Smooth muscle cell (in vitro differentiated cells): ENCODE data around the gene TMEM131L. TPM values are rescaled to one million over a fixed set of nuclear protein-coding genes. Genes with fewer than 3 reads are reported as not detected.
"Not testable (repeated sequence)": the region's sequence is repeated elsewhere in the genome, so short reads cannot be mapped to it uniquely, and the experiment has no call there.

ENCODE experiments used
- DNase-seq: peaks from one replicate; lab custom pipeline; 2025; ENCODE audit not compliant: unreplicated experiment; lab: John Stamatoyannopoulos, UW
- H2AFZ ChIP-seq: fragments of 200-600 bp; sonication (generic); 2 replicates; pipeline ENCODE4 v1.6.0; 2016; ENCODE audit warnings: antibody characterized with exemption, low read depth, mild to moderate bottlenecking
- H3F3A ChIP-seq: fragments of 200-600 bp; sonication (generic); 2 replicates; pipeline ENCODE4 v1.6.0; 2017; ENCODE audit warnings: antibody characterized with exemption, low read depth
- H3K27ac ChIP-seq: fragments of 200-600 bp; sonication (generic); 2 replicates; pipeline ENCODE4 v1.5.1; 2016; ENCODE audit warnings: low read depth, mild to moderate bottlenecking
- H3K27me3 ChIP-seq: fragments of 200-600 bp; sonication (generic); 2 replicates; pipeline ENCODE4 v1.6.1; 2016; ENCODE audit warnings: low read depth, mild to moderate bottlenecking
- H3K36me3 ChIP-seq: fragments of 200-600 bp; sonication (generic); 2 replicates; pipeline ENCODE4 v1.5.1; 2016; ENCODE audit warnings: low read depth
- H3K4me1 ChIP-seq: fragments of 200-600 bp; sonication (generic); 2 replicates; pipeline ENCODE4 v1.5.1; 2016; ENCODE audit warnings: low read depth
- H3K4me2 ChIP-seq: fragments of 200-600 bp; sonication (generic); 2 replicates; pipeline ENCODE4 v1.6.0; 2016; ENCODE audit warnings: mild to moderate bottlenecking
- H3K4me3 ChIP-seq: fragments of 200-600 bp; sonication (generic); 2 replicates; pipeline ENCODE4 v1.5.1; 2016; ENCODE audit warnings: mild to moderate bottlenecking
- H3K79me2 ChIP-seq: fragments of 200-600 bp; sonication (generic); 2 replicates; pipeline ENCODE4 v1.6.0; 2016; ENCODE audit warnings: low read depth, mild to moderate bottlenecking
- H3K9ac ChIP-seq: fragments of 200-600 bp; sonication (generic); 2 replicates; pipeline ENCODE4 v1.6.0; 2016; ENCODE audit warnings: low read depth
- H3K9me3 ChIP-seq: fragments of 200-600 bp; sonication (generic); replicated peaks from 2 replicates; pipeline ENCODE4 v1.5.1; 2016; ENCODE audit warnings: low read depth
- H4K20me1 ChIP-seq: fragments of 200-600 bp; sonication (generic); 2 replicates; pipeline ENCODE4 v1.6.0; 2016; ENCODE audit warnings: low read depth
- CTCF ChIP-seq: fragments of 200-600 bp; sonication (generic); IDR thresholded peaks from 2 replicates; pipeline ENCODE4 v1.5.1; 2017; ENCODE audit warnings: borderline replicate concordance, mild to moderate bottlenecking, antibody characterized with exemption; ENCODE audit not compliant: insufficient read depth, poor library complexity, severe bottlenecking
- WGBS: methylation state at CpG from one replicate; pipeline ENCODE4 v1.1.7; 2016; ENCODE audit warnings: low lambda C conversion rate; 5-methylcytosine and 5-hydroxymethylcytosine counted together
- polyA plus RNA-seq: library from polyadenylated mRNA; unstranded; fragments of >200 nt; fragmentation: Nextera tagmentation; extraction: Ambion mirVana; gene quantifications from 2 replicates; pipeline ENCODE4 v1.2.1, GENCODE V29; 2016
- total RNA-seq: library from RNA; depleted of rRNA; stranded (reverse); fragments of >200 nt; gene quantifications from 2 replicates; pipeline ENCODE4 v1.2.3, GENCODE V29; 2014

The TMEM131L gene
- total RNA-seq, result 6.7 and 12.9 TPM in 2 replicates
- 2.6 and 4.3 TPM in 2 replicates for polyA plus RNA-seq

GRCh38 chr4:153466081-153466948 lies at the start of gene TMEM131L:
Gene TMEM131L (plus strand): TSS chr4:153466360. CDS start chr4:153466398, 38 bp downstream.
- Histone ChIP-seq H3K27me3 (no peaks in the 10 kb centered on the region), H3K36me3 (no peaks in the 10 kb centered on the region), H3K9me3 (no peaks in the 10 kb centered on the region), H3K27ac (no peak within 1 kb of the TSS), H3K4me2 (peak within 1 kb of the TSS; percentile 99), H2AFZ (peak within 1 kb of the TSS; percentile 97), H3K79me2 (peaks cover 15% of the 10 kb centered on the region), H3K9ac (peak within 1 kb of the TSS; percentile 60), H3K4me1 (peaks cover 9% of the 10 kb centered on the region), H3K4me3 (peak within 1 kb of the TSS; percentile 94), H3F3A (peaks cover 12% of the 10 kb centered on the region), H4K20me1 (peaks cover 14% of the 10 kb centered on the region)
- WGBS, result under 1% methylated on average over 76 of the region's 103 CpGs
- DNase-seq, result peak; percentile 68
- TF ChIP-seq CTCF, result no peak

DNA sequence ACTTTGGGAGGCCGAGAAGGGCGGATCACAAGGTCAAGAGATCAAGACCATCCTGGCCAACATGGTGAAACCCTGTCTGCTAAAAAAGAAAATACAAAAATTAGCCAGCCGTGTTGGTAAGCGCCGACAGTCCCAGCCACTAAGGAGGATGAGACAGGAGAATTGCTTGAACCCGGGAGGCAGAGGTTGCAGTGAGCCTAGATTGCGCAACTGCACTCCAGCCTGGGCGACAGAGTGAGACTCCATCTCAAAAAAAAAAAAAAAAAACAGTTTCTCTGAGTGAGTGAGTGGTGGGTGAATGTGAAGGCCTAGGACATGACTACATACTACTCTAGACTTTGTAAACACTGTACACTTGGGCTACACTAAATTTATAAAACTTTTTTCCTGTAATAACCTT lies 49.7 kb upstream of the TMEM131L start:
- not testable (repeated sequence) for H3K79me2 ChIP-seq, H3K9ac ChIP-seq, H2AFZ ChIP-seq, H4K20me1 ChIP-seq, H3K27ac ChIP-seq, DNase-seq, H3K4me2 ChIP-seq, H3F3A ChIP-seq, H3K4me1 ChIP-seq, H3K9me3 ChIP-seq, H3K4me3 ChIP-seq, H3K36me3 ChIP-seq, H3K27me3 ChIP-seq
- WGBS, result 97% methylated on average over 8 of the region's 8 CpGs

- Histone ChIP-seq H2AFZ (no peak overlapping the region), H3K79me2 (no peaks in the 10 kb centered on the region), H3K27ac (peak overlapping the region; percentile 7), H3K36me3 (no peaks in the 10 kb centered on the region), H3F3A (no peaks in the 10 kb centered on the region), H3K4me2 (no peak overlapping the region), H3K4me3 (no peak overlapping the region), H3K9me3 (no peaks in the 10 kb centered on the region), H3K4me1 (peaks cover 7% of the 10 kb centered on the region), H3K9ac (no peak overlapping the region), H4K20me1 (no peaks in the 10 kb centered on the region), H3K27me3 (no peaks in the 10 kb centered on the region)
- no peak for DNase-seq
- TF ChIP-seq CTCF, result no peak
- 63% methylated on average over 7 of the region's 7 CpGs for WGBS
Measured at GRCh38 chr4:153418121-153418520, 48.0 kb upstream of the TMEM131L start.

DNA sequence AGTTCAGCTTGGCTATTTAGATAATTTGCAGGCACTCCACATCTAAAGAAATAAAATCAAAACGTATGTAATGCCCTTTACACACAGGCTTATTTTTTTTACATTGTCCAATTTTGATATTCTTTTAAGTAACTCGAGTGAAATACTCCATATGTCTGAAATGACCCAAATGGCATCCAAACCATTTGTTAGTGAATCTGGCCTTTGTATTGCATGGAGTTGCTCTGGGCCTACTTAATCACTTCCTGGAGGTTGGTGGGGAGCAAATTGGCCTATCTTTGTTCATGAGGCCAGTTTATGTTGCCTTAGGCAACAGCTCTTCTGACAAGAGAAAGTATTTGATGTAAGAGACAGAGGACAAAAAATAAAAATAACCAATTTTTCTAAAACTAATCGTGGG lies 47.6 kb upstream of the TMEM131L start:
- no peak for DNase-seq
- Histone ChIP-seq H3F3A (no peaks in the 10 kb centered on the region), H3K9me3 (no peaks in the 10 kb centered on the region), H3K4me3 (no peak overlapping the region), H3K4me2 (no peak overlapping the region), H3K9ac (no peak overlapping the region), H3K27me3 (no peaks in the 10 kb centered on the region), H2AFZ (no peak overlapping the region), H3K4me1 (peaks cover 7% of the 10 kb centered on the region), H3K79me2 (no peaks in the 10 kb centered on the region), H3K27ac (peak overlapping the region; percentile 7), H3K36me3 (no peaks in the 10 kb centered on the region), H4K20me1 (no peaks in the 10 kb centered on the region)
- no peak for TF ChIP-seq CTCF
- WGBS, result 62% methylated on average over 3 of the region's 3 CpGs
